Liver (tissue), 9 donors: ENCODE results near the gene MSI2. TPM values are rescaled to one million over a fixed set of nuclear protein-coding genes. Genes with fewer than 3 reads are reported as not detected.

ENCODE experiments used
- DNase-seq: peaks from one replicate; pipeline ENCODE4 v3.0.0-alpha.2; 2017; ENCODE audit warnings: low spot score
- H3K27ac ChIP-seq, 2 donors: one replicate each; pipeline ENCODE4 v1.7.0; 2013; ENCODE audit warnings: inconsistent platforms in 2 of 2, low read length in 2 of 2, control low read depth in 1 of 2, low read depth in 1 of 2, mild to moderate bottlenecking in 1 of 2
- H3K27me3 ChIP-seq, 4 donors: one replicate each; pipeline versions ENCODE4 v1.6.1 to v1.7.0; 2013; ENCODE audit warnings: low read length in 3 of 4, inconsistent platforms in 1 of 4, mild to moderate bottlenecking in 1 of 4, moderate library complexity in 1 of 4; ENCODE audit not compliant: control insufficient read depth in 4 of 4, insufficient read depth in 4 of 4
- H3K36me3 ChIP-seq, 4 donors: one replicate each; pipeline versions ENCODE4 v1.6.1 to v1.7.0; 2013; ENCODE audit warnings: low read length in 3 of 4, mild to moderate bottlenecking in 3 of 4, low read depth in 1 of 4, moderate library complexity in 1 of 4; ENCODE audit not compliant: control insufficient read depth in 4 of 4, insufficient read depth in 3 of 4
- H3K4me1 ChIP-seq, 4 donors: one replicate each; pipeline versions ENCODE4 v1.6.1 to v1.7.0; 2013; ENCODE audit warnings: low read length in 3 of 4, mild to moderate bottlenecking in 3 of 4, moderate library complexity in 1 of 4; ENCODE audit not compliant: control insufficient read depth in 4 of 4, insufficient read depth in 4 of 4
- H3K4me3 ChIP-seq, 3 donors: one replicate each; pipeline versions ENCODE4 v1.6.1 to v1.7.0; 2013; ENCODE audit warnings: low read length in 3 of 3, control low read depth in 1 of 3, low read depth in 1 of 3, mild to moderate bottlenecking in 1 of 3
- H3K9ac ChIP-seq, 2 donors: one replicate each; pipeline ENCODE4 v1.7.0; 2013; ENCODE audit warnings: low read length in 2 of 2, mild to moderate bottlenecking in 2 of 2, moderate library complexity in 2 of 2, control low read depth in 1 of 2, low read depth in 1 of 2
- H3K9me3 ChIP-seq, 4 donors: one replicate each; pipeline versions ENCODE4 v1.6.1 to v1.7.0; 2013; ENCODE audit warnings: low read length in 3 of 4; ENCODE audit not compliant: control insufficient read depth in 4 of 4
- ATF3 ChIP-seq: IDR thresholded peaks from 2 replicates; pipeline ENCODE4 v1.6.1; 2016; ENCODE audit warnings: antibody characterized with exemption
- CTCF ChIP-seq: fragments of 150-350 bp; IDR thresholded peaks from 2 replicates; pipeline ENCODE4 v1.5.1; 2017; ENCODE audit warnings: improper control_type of control experiment, low read depth, low read length; ENCODE audit not compliant: missing input control
- EGR1 ChIP-seq, 2 donors: IDR thresholded peaks; 2 replicates each; pipeline ENCODE4 v1.6.1; 2016 to 2018; ENCODE audit warnings: antibody characterized with exemption in 2 of 2, low read depth in 2 of 2
- FOXA1 ChIP-seq: IDR thresholded peaks from 2 replicates; pipeline ENCODE4 v1.6.1; 2016; ENCODE audit warnings: antibody characterized with exemption
- FOXA2 ChIP-seq: IDR thresholded peaks from 2 replicates; pipeline ENCODE4 v1.6.1; 2016; ENCODE audit warnings: antibody characterized with exemption
- GABPA ChIP-seq, 2 donors: IDR thresholded peaks in 1 of 2; conservative IDR thresholded peaks in 1 of 2; 2 replicates each; pipeline ENCODE4 v1.6.1; 2016; ENCODE audit warnings: antibody characterized with exemption in 2 of 2, mild to moderate bottlenecking in 1 of 2, moderate library complexity in 1 of 2
- HNF4G ChIP-seq: IDR thresholded peaks from 2 replicates; pipeline ENCODE4 v1.6.1; 2016; ENCODE audit warnings: antibody characterized with exemption
- JUND ChIP-seq, 2 donors: IDR thresholded peaks; 2 replicates each; pipeline ENCODE4 v1.6.1; 2016; ENCODE audit warnings: antibody characterized with exemption in 2 of 2
- MAX ChIP-seq: IDR thresholded peaks from 2 replicates; pipeline ENCODE4 v1.6.1; 2016; ENCODE audit warnings: antibody characterized with exemption
- RAD21 ChIP-seq, 2 donors: IDR thresholded peaks; 2 replicates each; pipeline ENCODE4 v1.6.1; 2016; ENCODE audit warnings: antibody characterized with exemption in 2 of 2, mild to moderate bottlenecking in 2 of 2
- REST ChIP-seq: IDR thresholded peaks from 2 replicates; pipeline ENCODE4 v1.6.1; 2016; ENCODE audit warnings: antibody characterized with exemption, mild to moderate bottlenecking
- RXRA ChIP-seq, 2 donors: IDR thresholded peaks; 2 replicates each; pipeline ENCODE4 v1.6.1; 2017 to 2018; ENCODE audit warnings: antibody characterized with exemption in 2 of 2, mild to moderate bottlenecking in 1 of 2
- SP1 ChIP-seq: IDR thresholded peaks from 2 replicates; pipeline ENCODE4 v1.6.1; 2018; ENCODE audit warnings: antibody characterized with exemption, mild to moderate bottlenecking
- TAF1 ChIP-seq: conservative IDR thresholded peaks from 2 replicates; pipeline ENCODE4 v1.6.1; 2016; ENCODE audit warnings: antibody characterized with exemption, mild to moderate bottlenecking
- YY1 ChIP-seq: IDR thresholded peaks from 2 replicates; pipeline ENCODE4 v1.6.1; 2016; ENCODE audit warnings: antibody characterized with exemption, mild to moderate bottlenecking
- WGBS: extraction: QIAGEN DNeasy Blood & Tissue Kit; methylation state at CpG from one replicate; pipeline ENCODE4 v1.1.7; 2013; 5-methylcytosine and 5-hydroxymethylcytosine counted together
- polyA plus RNA-seq, 2 donors: library from polyadenylated mRNA; stranded (reverse) in 1 of 2; unstranded in 1 of 2; fragments of 200-250 nt in 1 of 2; fragments of >200 nt in 1 of 2; fragmentation: Nextera tagmentation in 1 of 2; extraction: Ambion mirVana in 1 of 2; gene quantifications; one replicate each; pipeline versions ENCODE4 v1.2.1 to v1.2.3, GENCODE V29; 2013 to 2015
- total RNA-seq, 2 donors: library from RNA; depleted of rRNA; stranded (reverse); fragments of >200 nt; gene quantifications; one replicate each; pipeline ENCODE4 v1.2.3, GENCODE V29; 2014
- donor health status: healthy.
- donor health status: healthy.
- donor health status: healthy.
- donor health status: healthy.
- donor health status: healthy.

Gene MSI2
- total and polyA plus RNA-seq, 4 donors, result 5.7 to 15.6 (median 9.2) TPM

- H3K27ac ChIP-seq, result no peak overlapping the region
- no peaks in the 10 kb centered on the region for H3K27me3 ChIP-seq
- 94% methylated on average over 12 of the region's 12 CpGs for WGBS
- no peaks in the 10 kb centered on the region for H3K9me3 ChIP-seq
- no peak for TF ChIP-seq TAF1
- no peak for TF ChIP-seq YY1
- no peak for TF ChIP-seq SP1
- no peak for TF ChIP-seq RAD21 (IDR thresholded peaks at IDR 0.05)
- TF ChIP-seq EGR1 (IDR thresholded peaks at IDR 0.05; ENCODE audit: low read depth in 2 of 2), result no peak
- no peak for TF ChIP-seq HNF4G
- no peak overlapping the region for H3K4me3 ChIP-seq
- no peaks in the 10 kb centered on the region for H3K36me3 ChIP-seq
- H3K4me1 ChIP-seq, result no peaks in the 10 kb centered on the region
- DNase-seq, result no peak
- H3K9ac ChIP-seq, result no peak overlapping the region
Observed at GRCh38 chr17:57607553-57608120, 351.3 kb downstream of the MSI2 start.

GRCh38 chr17:57608369-57609124 lies 352.2 kb downstream of the MSI2 start:
- no peaks in the 10 kb centered on the region for H3K27me3 ChIP-seq
- no peaks in the 10 kb centered on the region for H3K4me1 ChIP-seq
- H3K9ac ChIP-seq, result no peak overlapping the region
- 94% methylated on average over 12 of the region's 12 CpGs for WGBS
- DNase-seq, result no peak
- no peak overlapping the region for H3K4me3 ChIP-seq
- H3K27ac ChIP-seq, result no peak overlapping the region
- H3K9me3 ChIP-seq, result no peaks in the 10 kb centered on the region
- no peaks in the 10 kb centered on the region for H3K36me3 ChIP-seq
- TF ChIP-seq CTCF (no peak), RXRA (IDR thresholded peaks at IDR 0.05) (no peak), TAF1 (no peak), REST (no peak), GABPA (IDR thresholded peaks at IDR 0.05 in 1 of 2, conservative IDR thresholded peaks at IDR 0.05 in 1 of 2) (no peak), JUND (IDR thresholded peaks at IDR 0.05) (no peak), YY1 (no peak), SP1 (no peak), RAD21 (IDR thresholded peaks at IDR 0.05) (no peak), MAX (no peak), FOXA1 (no peak), FOXA2 (no peak), ATF3 (no peak)
